ENCODE measurements around the gene AMPH.
A peak's percentile ranks its signal among the peaks of the same experiment; 100 is the strongest.
"Not testable (repeated sequence)": the region's sequence is repeated elsewhere in the genome, so short reads cannot be mapped to it uniquely, and the experiment has no call there.

AMPH gene

DNA sequence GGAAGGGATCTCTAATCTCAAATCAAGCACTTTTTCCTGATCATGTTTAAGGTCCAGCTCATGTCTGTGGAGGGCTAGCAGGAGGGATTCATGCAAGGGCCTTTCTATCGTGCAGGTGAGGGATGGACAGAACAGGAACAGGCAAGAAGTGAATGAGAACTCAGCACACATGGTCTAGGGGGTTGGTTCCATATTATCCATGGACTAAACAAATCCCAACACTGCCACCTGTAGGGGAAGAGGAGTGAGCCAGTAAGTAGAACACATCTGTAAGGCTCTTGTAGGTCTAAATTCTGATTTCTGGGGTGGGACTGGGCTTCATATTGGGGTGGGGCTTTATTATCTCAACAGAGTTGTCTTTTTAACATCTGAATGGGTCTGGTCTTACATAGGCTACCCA, 219.8 kb downstream of the AMPH start:
- H3K4me3 ChIP-seq (ENCODE audit: low read depth, low read length), result no peak overlapping the region
- TF ChIP-seq, protein P1, sequence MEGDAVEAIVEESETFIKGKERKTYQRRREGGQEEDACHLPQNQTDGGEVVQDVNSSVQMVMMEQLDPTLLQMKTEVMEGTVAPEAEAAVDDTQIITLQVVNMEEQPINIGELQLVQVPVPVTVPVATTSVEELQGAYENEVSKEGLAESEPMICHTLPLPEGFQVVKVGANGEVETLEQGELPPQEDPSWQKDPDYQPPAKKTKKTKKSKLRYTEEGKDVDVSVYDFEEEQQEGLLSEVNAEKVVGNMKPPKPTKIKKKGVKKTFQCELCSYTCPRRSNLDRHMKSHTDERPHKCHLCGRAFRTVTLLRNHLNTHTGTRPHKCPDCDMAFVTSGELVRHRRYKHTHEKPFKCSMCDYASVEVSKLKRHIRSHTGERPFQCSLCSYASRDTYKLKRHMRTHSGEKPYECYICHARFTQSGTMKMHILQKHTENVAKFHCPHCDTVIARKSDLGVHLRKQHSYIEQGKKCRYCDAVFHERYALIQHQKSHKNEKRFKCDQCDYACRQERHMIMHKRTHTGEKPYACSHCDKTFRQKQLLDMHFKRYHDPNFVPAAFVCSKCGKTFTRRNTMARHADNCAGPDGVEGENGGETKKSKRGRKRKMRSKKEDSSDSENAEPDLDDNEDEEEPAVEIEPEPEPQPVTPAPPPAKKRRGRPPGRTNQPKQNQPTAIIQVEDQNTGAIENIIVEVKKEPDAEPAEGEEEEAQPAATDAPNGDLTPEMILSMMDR (conservative IDR thresholded peaks at IDR 0.05; ENCODE audit: low read depth, low read length), result peak; percentile 48
- peak; percentile 51 for DNase-seq (ENCODE audit: low read depth)

DNA sequence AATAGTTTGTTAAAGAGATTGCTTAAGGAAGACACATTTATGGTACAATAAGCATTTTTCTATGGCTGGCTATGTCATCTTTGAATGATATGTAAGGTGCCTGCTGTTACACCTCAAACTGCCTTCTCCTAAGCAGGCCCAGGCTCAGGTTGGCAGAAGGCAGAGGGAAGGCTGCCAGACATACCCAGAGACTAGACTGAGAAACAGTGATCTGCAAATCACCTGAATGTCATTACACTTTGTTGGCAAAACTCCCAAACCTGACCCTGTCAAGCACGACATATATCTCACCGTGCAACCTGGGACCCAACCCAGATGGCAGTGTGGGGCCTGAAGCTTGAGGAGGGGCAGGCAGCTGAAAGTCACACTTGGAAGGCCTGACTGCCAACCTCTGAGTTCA, 221.1 kb downstream of the AMPH start:
- H3K4me3 ChIP-seq (ENCODE audit: low read depth, low read length), result no peak overlapping the region
- TF ChIP-seq, protein P1 (conservative IDR thresholded peaks at IDR 0.05; ENCODE audit: low read depth, low read length), result no peak
- no peak for DNase-seq (ENCODE audit: low read depth)

DNA sequence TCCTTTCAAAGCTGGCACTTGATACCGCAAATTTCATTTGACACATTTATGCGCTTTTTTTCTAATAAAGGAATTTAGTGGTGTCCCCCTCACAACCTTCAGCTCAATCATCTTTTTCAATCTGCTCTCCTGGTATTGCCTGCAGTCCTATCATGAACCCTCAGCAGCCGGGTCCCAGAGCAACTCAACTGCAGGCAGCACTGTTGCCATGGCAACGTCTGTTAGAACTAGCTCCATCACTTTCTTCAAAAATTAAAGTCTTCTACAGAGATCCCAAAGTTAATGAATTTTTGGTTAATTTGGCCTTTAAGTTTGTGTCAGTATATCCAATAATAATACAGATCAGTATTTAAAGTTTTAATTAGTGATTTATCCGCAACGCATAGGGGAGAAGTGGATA, 221.6 kb downstream of the AMPH start:
- TF ChIP-seq, protein P1 (conservative IDR thresholded peaks at IDR 0.05; ENCODE audit: low read depth, low read length), result no peak
- no peak for DNase-seq (ENCODE audit: low read depth)
- no peak overlapping the region for H3K4me3 ChIP-seq (ENCODE audit: low read depth, low read length)

DNA sequence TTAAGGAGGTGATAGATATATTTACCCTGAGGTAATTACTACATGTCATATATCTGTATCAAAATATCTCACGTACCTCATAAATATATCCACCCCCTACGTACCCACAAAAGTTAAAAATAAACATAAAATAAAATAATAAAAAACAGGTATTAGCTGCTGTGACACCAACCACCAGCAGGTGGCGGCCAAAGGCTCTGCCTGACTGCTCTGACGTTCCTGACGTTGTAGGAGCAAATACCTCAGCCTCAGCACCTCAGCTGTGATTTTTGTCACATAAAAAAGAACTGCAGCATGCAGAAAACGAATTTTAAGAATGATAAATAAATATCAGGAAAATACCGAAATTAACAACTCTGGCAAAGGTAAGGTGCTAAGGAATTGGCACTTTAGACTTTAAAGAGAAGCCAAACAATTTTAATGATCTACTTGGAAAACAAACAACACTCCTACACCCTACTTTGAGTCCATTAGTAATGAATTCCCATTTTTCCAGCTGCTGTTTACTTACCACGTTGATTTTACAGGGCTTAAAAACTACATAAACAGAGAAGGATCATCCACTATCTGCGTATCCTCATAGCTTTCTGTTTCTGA, 232.3 kb downstream of the AMPH start:
- H3K4me3 ChIP-seq (ENCODE audit: low read depth, low read length), result no peak overlapping the region
- DNase-seq (ENCODE audit: low read depth), result peak; percentile 74
- TF ChIP-seq, protein P1 (conservative IDR thresholded peaks at IDR 0.05; ENCODE audit: low read depth, low read length), result peak; percentile 98

DNA sequence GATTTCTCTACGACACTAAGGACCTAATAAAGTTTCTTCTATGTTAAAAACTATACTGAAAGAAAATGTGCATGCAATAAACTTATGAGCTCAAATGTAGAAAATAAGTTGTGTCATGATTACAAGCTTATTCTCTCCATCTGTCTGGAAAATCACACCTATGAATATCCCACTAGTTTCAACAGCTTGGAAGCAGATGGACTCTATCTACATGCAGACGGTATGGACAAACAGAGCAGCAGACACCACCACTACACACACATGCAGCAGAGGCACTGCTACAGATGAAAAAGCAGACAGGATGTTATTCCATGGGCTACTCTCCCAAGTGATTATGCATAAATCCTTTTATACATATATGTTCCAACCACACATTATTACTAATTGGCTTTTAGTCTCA, 234.3 kb downstream of the AMPH start:
- TF ChIP-seq, protein P1 (conservative IDR thresholded peaks at IDR 0.05; ENCODE audit: low read depth, low read length), result no peak
- DNase-seq (ENCODE audit: low read depth), result no peak
- H3K4me3 ChIP-seq (ENCODE audit: low read depth, low read length), result no peak overlapping the region

DNA sequence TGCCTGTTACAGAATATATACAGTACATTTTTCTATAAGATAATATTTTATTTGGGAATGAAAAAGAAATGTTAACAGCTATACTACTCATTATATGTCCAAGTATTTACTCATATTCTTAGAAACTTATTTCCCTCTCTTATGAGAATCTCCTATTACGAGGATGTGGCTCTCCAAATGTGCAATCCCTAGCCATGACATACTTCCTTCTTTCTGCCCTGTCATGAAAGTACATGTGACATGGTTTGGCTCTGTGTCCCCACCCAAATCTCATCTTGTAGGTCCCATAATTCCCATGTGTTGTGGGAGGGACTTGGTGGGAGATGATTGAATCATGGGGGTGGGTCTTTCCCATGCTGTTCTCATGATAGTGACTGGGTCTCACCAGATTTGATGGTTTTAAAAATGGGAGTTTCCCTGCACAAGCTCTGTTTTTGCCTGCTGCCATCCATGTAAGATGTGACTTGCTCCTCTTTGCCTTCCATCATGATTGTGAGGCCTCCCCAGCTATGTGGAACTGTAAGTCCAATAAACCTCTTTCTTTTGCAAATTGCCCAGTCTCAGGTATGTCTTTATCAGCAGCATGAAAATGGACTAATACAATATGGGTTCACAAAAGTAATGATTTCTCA, 235.1 kb downstream of the AMPH start:
- not testable (repeated sequence) for H3K4me3 ChIP-seq (ENCODE audit: low read depth, low read length); DNase-seq (ENCODE audit: low read depth)

DNA sequence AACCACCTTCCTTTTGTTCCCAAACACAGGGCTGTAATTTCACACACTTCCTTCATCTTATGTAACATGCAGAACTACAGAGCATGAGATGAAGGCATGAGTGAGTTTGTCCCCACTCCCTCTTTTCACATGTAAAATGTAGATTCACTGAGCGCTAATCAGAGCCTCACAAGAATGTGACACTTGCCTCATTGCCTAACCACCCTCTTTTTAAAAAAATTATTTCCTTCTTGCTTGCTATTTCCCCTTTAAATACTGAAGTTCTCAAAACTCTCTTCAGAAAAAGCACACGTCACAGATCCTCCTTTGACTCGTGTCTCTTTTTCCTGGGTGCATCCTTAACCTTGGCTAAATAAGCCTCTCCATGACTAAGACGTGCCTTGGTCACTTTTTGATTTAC, 236.5 kb downstream of the AMPH start:
- DNase-seq (ENCODE audit: low read depth), result no peak
- TF ChIP-seq, protein P1 (conservative IDR thresholded peaks at IDR 0.05; ENCODE audit: low read depth, low read length), result no peak

More for the DNA sequence above, 236.5 kb downstream of the AMPH start:
- H3K4me3 ChIP-seq (ENCODE audit: low read depth, low read length), result no peak overlapping the region
